ENCODE measurements around the gene ZNF160. TPM values are rescaled to one million over a fixed set of nuclear protein-coding genes. Genes with fewer than 3 reads are reported as not detected.

ZNF160 gene
- total RNA-seq, 2 experiments from 2014 or later, result 48.0 to 50.0 TPM

DNA sequence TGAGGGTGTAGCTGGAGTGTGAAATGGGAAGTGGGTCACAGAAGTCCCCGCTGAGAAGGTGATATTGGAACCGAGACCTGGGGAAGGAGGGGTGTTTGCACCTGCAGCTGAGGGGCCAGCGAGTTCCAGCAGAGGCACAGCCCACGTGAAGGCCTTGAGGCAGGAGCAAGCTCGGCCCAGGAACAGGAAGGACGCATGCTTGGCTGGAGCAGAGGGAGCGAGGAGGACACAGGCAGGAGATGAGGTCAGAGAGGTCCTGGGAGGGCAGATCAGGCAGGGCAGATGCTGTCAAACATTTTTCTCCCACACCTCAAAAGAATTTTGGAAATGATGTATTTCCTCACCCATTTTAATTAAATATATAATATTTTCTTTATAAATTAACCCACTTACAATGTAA lies 20.2 kb upstream of the ZNF160 start:
- no peak for TF ChIP-seq CTCF (IDR thresholded peaks at IDR 0.05)
- intact Hi-C loops (cut with micrococcal nuclease), result no loop called here
- CTCF ChIA-PET, result no interaction called here
- no peak overlapping the region for H3K4me3 Mint-ChIP-seq
- no peak for DNase-seq
- H3K9me3 Mint-ChIP-seq, result peaks cover 28% of the 10 kb centered on the region
- H3K27ac Mint-ChIP-seq, result no peak overlapping the region
- peaks cover 43% of the 10 kb centered on the region for H3K36me3 Mint-ChIP-seq (ENCODE audit: low read depth)
- ATAC-seq, result no peak
- no peaks in the 10 kb centered on the region for H3K4me1 Mint-ChIP-seq (ENCODE audit: low read depth)
- H3K27me3 Mint-ChIP-seq, result no peaks in the 10 kb centered on the region
- POLR2A ChIA-PET, result no interaction called here

DNA sequence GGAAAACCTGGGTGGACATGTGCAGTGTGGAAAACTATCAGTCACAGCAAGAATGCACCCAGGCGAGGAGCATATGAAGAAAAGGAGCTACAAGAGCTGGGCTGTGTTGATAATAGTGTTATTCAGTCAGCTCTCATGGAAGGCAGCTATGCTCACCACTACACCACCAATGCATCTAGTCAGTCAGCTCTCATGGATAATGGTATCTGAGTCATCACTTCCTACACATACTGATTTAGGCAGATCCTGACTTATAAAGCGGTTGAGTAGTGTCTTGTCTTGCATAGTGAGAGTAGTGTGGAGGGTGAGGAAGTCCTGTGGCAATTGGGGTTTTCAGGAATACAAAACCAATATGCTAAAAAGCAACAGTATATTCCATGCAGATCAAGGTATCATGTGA lies 9.1 kb upstream of the ZNF160 start:
- intact Hi-C loops (cut with micrococcal nuclease), result no loop called here
- H3K27me3 Mint-ChIP-seq, result no peaks in the 10 kb centered on the region
- H3K36me3 Mint-ChIP-seq (ENCODE audit: low read depth), result peaks cover 74% of the 10 kb centered on the region
- CTCF ChIA-PET, result no interaction called here
- DNase-seq, result no peak
- no peak for ATAC-seq
- H3K4me1 Mint-ChIP-seq (ENCODE audit: low read depth), result no peaks in the 10 kb centered on the region
- POLR2A ChIA-PET, result no interaction called here
- no peak overlapping the region for H3K4me3 Mint-ChIP-seq
- TF ChIP-seq CTCF (IDR thresholded peaks at IDR 0.05), result no peak
- H3K9me3 Mint-ChIP-seq, result peaks cover 42% of the 10 kb centered on the region
- no peak overlapping the region for H3K27ac Mint-ChIP-seq

GRCh38 chr19:53109527-53109926 lies 6.3 kb upstream of the ZNF160 start:
- ATAC-seq, result no peak
- H3K27ac Mint-ChIP-seq, result no peak overlapping the region
- H3K9me3 Mint-ChIP-seq, result peaks cover 37% of the 10 kb centered on the region
- POLR2A ChIA-PET, result no interaction called here
- CTCF ChIA-PET, result no interaction called here
- H3K4me3 Mint-ChIP-seq, result no peak overlapping the region
- H3K36me3 Mint-ChIP-seq (ENCODE audit: low read depth), result peaks cover 48% of the 10 kb centered on the region
- no peaks in the 10 kb centered on the region for H3K27me3 Mint-ChIP-seq
- no peak for TF ChIP-seq CTCF (IDR thresholded peaks at IDR 0.05)
- no peaks in the 10 kb centered on the region for H3K4me1 Mint-ChIP-seq (ENCODE audit: low read depth)
- intact Hi-C loops (cut with micrococcal nuclease), result no loop called here
- no peak for DNase-seq

DNA sequence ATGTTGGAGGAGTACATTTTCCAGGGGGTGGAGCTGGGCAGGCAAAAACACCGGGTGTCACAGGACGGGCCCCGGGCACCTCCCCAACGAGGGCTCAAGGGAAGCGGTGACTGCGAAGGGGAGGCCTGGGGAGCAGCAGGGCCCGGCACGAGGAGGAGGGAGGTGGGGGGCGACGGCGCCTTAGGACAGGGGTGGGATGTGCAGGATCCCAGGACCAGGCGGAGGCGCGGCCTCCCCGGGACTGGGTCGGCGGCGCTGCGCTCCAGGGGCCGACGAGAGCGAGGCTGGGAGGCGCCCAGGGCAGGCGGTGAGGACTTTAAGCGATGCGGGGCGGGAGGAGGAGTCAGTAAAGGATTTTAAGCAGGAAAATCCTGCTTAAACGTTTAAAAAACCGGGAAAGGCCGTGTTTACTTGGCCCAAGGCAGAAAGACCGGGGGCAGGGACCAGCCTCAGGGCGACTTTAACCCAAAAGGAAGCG lies 427 bp downstream of the ZNF160 start:
- intact Hi-C loops (cut with micrococcal nuclease), result no loop called here
- ATAC-seq, result peak; percentile 9
- peak; percentile 68 for DNase-seq
- H3K36me3 Mint-ChIP-seq (ENCODE audit: low read depth), result peaks cover 42% of the 10 kb centered on the region
- H3K27ac Mint-ChIP-seq, result peak overlapping the region; percentile 93
- peak overlapping the region; percentile 92 for H3K4me3 Mint-ChIP-seq
- ChIA-PET POLR2A (interaction anchor here (0.7 to 1.6 kb wide), 2 partner anchors 16 to 141 kb away, joined by 3 to 4 read pairs; no protein-coding TSS in a partner anchor), CTCF (interaction anchor here (1.0 kb wide), 1 partner anchor 109 kb away, joined by 3 read pairs; no protein-coding TSS in a partner anchor)
- no peaks in the 10 kb centered on the region for H3K27me3 Mint-ChIP-seq
- peaks cover 8% of the 10 kb centered on the region for H3K9me3 Mint-ChIP-seq
- H3K4me1 Mint-ChIP-seq (ENCODE audit: low read depth), result peaks cover 32% of the 10 kb centered on the region
- no peak for TF ChIP-seq CTCF (IDR thresholded peaks at IDR 0.05)

- no peak for ATAC-seq
- H3K27me3 Mint-ChIP-seq, result no peaks in the 10 kb centered on the region
- no peak for TF ChIP-seq CTCF (IDR thresholded peaks at IDR 0.05)
- POLR2A ChIA-PET, result interaction anchor here (0.7 to 1.6 kb wide), 3 partner anchors 16 to 141 kb away, joined by 3 to 5 read pairs (median 4); partner anchors contain the start of gene ZNF816
- H3K36me3 Mint-ChIP-seq (ENCODE audit: low read depth), result peaks cover 44% of the 10 kb centered on the region
- peak overlapping the region; percentile 92 for H3K4me3 Mint-ChIP-seq
- intact Hi-C loops (cut with micrococcal nuclease), result no loop called here
- peaks cover 36% of the 10 kb centered on the region for H3K4me1 Mint-ChIP-seq (ENCODE audit: low read depth)
- CTCF ChIA-PET, result interaction anchor here (1.0 kb wide), 1 partner anchor 108 kb away, joined by 3 read pairs; no protein-coding TSS in a partner anchor
- DNase-seq, result no peak
- H3K27ac Mint-ChIP-seq, result peak overlapping the region; percentile 93
- peaks cover 4% of the 10 kb centered on the region for H3K9me3 Mint-ChIP-seq
Measured at GRCh38 chr19:53102206-53102755, 941 bp downstream of the ZNF160 start.

Measured in activated CD8-positive, alpha-beta T cell treated with anti-CD3 and anti-CD28 coated beads for 36 hours (primary cell).